GM18873 (cell line): ENCODE data around the gene CYP2W1.
A peak's percentile ranks its signal among the peaks of the same experiment; 100 is the strongest.
"Not testable (repeated sequence)": the region's sequence is repeated elsewhere in the genome, so short reads cannot be mapped to it uniquely, and the experiment has no call there.

Experiments used
- ATAC-seq: cut with Tn5 transposase; IDR thresholded peaks from one replicate; pipeline ENCODE4 v1.9.1; 2021; ENCODE audit warnings: mild to moderate bottlenecking, moderate library complexity, moderate number of reproducible peaks; ENCODE audit not compliant: unreplicated experiment, low FRiP score

Gene CYP2W1

DNA sequence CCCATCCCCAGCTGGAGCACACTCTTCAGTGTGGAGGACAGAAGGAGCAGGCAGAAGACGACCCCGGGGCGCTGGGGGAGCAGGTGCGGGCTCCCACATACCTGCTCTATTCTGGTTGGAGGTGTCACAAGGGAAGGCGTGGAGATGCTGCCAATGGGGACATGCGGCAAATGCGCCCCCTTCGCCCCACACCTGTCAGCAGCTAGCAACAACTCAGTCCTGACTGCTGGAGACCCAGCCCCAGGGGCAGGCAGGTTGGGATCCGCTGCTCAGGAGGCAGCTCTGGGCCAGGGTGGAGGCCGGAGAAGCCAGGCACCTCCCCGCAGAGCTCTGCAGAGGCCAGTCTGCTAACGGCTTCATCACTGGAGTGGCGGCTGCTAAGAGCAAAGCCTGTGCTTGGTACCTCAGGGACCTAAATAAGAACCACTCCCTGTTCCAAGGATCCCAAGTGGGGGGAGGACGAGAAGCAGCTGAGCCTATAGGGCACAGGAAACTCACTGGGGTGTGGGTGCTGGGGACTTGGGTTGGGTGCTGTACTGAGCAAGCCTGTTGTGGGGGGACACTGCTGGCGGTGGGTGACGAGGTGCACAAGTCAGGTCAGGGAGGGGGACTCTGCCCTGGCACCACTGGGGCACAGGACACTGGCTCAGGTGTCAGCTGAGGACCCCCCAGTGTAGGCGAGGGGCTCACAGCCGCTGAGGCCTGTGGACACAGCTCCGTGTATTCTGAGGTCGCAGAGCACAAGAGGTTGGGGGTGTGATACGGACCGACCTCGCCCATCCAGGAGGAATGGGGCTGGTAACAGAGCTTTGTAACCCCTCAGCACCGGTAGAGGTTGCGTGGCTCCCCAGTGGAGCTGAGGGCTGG lies 42.1 kb downstream of the CYP2W1 start:
- ATAC-seq = no peak

DNA sequence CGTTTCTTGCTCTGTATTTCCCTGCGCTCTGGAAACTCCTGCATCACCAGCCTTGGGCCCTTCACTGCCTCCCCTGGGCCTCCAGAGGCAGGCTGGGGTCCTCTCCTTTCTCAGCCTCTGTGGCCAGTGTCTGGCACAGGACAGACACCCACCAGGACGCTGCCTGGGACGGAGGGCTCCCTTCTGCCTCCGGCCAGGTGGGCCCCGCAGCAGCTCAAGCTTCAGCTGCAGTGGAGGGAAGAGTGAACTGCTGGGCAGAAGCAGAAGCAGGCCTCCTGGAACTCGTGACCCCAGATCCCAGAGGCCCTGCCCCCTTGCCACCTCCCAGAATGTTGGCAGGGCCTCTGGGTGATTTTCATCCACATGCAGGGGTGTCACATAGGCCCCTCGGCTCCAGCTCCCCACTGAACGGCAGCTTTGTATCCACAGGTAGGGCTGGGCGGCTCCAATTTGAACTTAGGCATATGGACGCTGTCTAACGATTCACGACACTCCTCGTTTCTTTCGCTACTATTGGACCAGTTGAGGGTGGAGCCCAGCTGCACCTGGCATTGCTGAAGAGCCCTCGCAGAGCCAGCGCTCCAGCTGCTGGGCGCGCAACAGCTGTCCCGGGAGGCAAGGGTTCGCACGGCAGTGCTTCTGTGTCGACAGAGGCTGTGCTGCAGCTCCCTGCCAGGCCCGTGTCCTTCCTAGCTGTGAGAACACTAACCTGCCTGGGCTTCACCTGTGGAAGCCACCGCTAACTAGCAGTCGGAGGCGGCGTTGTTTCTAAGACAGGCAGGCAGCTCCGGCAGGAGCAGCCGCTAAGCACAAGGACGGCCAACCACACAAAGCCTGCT lies 43.0 kb downstream of the CYP2W1 start:
- no peak for ATAC-seq

DNA sequence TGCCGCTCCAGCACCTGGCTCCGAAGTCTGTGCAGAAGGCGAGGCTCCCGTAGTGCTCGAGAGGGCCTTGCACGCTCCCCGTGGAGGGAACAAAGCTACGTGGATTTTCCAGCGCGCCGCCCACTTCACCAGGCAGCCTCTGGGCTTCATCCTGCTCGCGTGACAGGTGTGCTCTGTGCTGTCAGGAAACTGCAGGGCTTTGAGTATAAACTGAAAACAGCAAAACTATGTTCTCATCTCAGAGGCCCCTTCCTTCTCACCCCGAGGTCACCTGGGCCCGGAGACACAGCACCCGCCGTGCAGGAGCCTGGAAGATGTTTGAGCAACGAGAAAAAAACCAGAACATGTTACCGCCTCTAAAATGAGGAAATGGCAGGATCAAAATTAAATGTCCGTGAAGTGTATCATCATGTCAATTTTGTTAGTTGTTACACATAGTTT lies 43.8 kb downstream of the CYP2W1 start:
- ATAC-seq = no peak

DNA sequence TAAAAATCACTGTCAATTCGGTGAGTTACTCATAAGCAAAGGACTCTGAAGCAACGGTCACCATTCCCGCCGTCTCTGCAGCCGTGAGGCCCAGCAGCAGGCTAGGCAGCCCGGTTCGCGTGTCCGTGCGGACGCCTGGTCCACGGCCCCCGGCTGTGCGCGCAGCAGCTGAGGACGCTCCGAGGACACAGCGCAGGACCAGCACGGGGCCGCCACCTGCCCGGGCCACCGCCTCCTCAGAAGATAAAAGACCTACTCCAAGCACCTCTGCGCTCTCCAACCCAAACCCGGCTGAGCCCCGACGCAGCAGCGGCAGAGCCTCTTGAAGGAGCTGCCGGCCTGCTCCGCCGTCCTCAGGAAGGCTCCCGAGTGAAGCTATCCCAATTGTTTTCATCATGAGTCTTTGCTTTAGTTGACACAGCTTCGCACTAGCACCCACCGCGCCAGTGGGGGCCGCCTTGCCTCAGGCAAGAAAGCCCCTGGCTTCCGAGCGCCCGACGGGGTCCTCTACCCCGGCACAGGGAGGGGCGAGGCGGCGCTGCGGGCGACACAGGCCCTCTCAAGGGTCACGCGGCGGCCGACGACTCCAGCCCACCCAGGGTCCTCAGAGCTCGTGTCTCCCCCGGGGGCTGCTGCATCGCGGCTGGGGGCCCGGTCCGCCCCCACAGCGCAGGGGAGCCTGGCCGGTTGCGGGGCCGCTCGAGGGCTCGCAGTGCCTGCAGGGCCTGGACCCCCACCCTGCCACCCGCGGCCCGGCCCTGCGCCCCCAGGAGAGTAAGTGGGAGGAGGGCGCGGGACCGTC lies 44.5 kb downstream of the CYP2W1 start:
- ATAC-seq = peak; percentile 4

DNA sequence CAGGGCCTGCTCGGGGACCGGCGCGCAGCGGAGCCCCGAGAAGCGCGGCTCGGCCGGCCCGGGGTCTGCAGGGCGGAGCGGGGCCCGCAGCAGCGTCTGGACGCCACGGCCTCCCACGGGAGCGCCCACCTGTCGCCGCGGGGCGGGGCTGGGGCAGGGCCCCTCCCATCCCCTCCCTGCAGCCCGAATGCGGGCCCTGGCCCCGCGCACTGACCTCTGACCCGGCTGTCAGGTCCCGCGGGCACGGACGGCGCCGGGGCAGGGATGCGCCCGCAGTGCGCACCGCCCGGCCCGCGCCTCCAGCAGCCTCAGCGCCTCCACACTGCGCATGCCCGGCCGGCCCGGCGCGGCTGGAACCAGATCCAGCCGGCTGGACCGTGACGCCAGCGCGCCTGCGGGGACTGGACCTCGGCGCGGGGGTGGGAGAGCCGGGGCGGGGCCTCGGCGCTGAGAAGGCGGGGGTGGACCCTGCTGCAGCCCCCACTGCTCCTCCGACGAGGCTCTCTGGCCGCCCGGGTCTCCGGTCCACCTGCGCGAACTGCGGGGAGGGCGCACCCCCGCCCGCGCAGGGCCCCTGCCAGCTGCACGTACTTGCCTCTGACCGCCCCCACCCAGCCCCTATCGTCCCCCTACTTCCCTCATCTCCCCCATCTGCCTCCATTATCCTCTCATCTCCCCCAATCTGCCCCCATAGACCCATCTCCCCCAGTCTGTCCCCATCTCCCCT lies 45.2 kb downstream of the CYP2W1 start:
- peak; percentile 29 for ATAC-seq

DNA sequence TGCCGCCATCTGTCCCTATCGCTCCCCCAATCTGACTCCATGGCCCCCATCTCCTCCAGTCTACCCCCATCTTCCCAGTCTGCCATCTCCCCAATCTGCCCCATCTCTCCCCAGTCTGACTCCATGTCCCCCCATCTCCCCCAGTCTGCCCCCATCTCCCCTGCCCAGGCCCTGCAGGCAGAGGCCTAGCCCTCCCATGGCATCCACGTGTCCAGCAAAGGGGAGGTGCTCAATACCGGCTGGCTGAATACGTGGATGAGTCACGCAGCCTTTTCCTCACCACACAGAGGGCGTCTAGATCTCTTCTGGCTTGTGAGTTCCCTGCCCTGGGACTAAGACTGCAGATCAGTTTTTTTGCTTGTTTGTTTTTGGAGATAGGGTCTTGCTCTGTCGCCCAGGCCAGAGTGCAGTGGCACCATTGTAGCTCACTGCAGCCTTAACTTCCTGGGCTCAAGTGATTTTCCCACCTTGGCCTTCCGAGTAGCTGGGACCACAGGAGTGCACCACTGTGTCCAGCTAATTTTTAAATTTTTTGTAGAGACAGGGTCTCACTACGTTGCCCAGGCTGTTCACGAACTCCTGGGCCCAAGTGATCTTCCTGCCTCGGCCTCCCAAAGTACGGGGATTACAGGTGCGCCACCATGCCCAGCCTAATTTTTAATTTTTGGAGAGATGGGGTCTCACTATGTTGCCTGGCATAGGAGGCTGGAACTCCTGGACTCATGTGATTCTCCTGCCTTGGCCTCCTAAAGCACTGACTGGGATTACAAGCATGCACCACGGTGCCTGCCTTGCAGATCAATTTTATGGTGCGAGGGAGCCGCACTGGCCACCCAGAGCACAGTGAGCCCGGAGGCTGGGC lies 46.0 kb downstream of the CYP2W1 start:
- no peak for ATAC-seq

DNA sequence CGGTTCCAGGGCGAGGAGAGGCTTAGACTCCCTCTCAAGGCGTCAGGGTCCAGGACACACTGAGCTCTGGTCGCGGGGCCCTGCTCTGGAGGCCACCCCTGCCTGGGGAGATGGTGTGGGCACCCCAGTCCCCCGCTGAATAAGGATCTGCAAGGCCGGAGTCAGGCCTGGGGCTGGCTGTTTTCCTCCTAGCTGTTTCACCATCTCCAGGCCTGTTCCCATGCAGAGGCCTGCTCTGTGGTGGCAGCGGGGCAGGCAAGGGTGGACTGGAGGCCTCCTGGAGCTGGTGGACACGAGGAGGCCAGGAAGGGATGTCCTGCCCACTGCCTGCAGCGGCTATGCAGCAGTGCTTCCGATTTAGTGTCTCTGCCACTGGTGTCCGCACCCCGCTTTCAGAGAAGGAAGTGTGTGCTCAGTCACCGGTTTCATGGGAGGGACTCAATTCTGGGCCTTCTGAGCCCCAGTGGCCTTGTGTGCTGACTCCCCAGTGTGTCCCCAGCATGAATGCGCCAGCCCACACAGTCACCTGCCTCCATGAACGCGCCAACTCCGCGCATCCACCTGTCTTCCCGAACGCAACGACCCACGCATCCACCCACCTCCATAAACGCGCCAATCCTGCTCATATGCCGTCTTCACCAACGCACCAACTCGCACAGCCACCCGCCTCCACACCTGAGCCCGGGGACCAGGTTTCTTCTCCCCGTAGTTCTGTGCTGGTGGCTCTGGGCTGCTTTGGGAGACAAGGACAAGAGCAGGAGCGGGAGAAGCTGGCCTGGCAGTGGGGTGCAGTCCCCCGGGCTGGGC lies 46.9 kb downstream of the CYP2W1 start:
- no peak for ATAC-seq

DNA sequence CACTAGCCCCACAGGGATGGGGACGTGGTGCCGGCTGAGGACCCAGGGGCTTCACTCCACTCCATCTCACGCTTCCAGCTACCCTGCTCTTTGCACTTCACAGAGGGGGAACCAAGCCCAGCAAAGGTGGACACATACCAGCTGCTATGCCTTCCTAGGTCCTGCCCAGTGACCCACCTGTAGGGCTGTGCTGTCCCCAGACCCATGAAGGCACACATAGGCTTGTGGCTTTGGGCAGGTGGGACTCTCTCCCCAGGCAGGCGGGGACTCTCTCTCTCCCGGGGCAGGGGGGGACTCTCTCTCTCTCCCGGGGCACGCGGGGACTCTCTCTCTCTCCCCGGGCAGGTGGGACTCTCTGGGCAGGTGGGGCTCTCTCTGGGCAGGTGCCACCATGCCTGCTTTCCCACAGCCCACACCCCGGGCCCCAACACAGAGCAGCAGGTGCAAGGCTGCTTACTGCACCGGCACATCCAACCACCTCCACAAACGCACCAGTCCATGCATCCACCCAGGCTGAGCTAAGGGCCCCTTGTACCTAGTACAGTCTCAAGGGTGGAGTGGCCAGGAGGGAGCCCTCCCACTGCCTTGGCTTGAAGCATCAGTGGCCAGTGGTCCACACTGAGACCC lies 47.6 kb downstream of the CYP2W1 start:
- no peak for ATAC-seq

DNA sequence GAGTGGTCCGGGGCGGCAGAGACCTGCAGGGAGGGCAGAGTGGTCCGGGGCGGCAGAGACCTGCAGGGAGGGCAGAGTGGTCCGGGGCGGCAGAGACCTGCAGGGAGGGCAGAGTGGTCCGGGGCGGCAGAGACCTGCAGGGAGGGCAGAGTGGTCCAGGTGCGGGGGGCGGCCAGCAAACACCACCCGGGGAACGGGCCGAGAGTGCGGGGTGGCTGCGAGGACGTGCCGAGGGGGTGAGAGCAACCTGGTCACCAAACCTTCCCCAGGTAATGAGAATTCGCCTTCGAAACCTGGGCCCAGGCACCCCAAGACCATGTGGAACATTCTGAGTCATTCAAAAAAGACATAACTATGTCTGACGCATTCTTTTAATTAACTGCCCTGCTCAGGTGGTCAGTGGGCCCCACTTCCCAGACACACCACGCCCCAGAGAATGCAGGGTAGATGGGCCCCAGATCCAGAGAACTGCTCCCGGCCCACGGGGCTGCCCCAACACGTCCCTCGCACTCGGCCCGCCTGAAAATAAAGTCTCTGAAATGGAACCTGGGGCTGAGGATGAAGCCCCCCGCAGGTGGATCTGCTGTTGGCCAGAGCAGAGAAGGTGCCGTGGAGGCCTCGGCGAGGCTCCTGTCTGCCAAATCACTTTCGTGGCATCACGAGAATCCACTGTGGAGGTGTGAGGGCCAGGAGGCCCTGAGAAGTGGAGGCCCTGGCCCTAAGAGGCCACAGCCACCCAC lies 48.9 kb downstream of the CYP2W1 start:
- no peak for ATAC-seq

DNA sequence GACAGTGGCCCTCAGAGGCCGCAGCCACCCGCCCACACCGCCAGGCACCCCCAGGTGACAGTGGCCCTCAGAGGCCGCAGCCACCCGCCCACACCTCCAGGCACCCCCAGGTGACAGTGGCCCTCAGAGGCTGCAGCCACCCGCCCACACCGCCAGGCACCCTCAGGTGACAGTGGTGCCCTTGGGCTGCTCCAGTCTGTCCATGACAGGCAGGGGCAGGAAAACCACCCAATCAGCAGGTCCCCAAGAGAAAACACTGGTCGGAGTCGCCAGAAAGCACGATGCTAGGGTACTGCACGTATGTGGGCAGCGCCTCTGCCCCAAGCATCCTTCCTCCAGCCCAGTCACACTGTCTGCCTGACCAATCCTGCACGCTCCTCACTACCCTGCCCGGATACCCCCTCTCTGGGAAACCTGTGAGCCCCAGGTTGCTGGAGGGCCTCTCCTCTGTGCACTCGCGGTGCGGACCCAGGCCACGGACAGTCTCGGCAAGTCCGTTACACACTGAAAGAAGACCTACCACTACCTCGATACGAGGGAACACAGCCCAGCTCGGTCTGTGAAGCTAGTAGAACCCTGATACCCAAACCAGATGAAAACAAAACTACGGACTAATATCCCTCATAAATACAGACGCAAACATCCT lies 49.7 kb downstream of the CYP2W1 start:
- no peak for ATAC-seq

DNA sequence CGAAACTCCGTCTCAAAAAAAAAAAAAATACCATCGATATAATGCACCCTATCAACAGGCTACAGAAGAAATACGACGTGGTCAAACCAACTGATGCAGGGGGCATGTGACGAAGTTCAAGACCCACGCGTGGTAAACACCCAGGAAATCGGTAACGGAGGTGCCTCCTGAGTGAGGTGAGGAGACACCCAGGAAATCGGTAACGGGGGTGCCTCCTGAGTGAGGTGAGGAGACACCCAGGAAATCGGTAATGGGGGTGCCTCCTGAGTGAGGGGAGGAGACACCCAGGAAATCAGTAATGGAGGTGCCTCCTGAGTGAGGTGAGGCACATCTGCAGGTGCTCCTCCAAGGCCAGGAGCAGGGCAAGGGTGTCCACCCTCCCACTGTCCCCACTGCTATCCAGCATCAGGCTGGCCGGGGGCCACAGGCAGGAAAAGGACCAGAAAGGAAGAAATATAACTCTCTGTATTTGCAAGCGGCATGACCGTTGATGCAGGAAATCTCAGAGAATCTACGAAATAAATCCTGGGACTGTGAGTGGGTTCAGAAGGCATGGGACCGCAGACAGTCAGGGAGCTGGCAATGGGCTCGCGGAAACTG lies 50.7 kb downstream of the CYP2W1 start:
- ATAC-seq = no peak

DNA sequence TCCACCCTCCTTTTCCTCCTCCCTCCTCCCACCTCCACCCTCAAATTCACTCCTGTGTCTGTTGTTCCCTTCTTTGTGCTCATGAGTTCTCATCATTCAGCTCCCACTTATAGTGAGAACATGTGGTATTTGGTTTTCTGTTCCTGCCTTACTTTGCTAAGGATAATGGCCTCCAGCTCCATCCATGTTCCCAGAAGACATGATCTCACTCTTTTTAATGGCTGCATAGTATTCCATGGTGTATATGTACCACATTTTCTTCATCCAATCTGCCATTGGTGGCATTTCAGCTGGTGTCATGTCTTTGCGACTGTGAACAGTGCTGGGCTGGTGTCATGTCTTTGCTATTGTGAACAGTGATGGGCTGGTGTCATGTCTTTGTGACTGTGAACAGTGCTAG lies 51.8 kb downstream of the CYP2W1 start:
- not testable (repeated sequence) for ATAC-seq

DNA sequence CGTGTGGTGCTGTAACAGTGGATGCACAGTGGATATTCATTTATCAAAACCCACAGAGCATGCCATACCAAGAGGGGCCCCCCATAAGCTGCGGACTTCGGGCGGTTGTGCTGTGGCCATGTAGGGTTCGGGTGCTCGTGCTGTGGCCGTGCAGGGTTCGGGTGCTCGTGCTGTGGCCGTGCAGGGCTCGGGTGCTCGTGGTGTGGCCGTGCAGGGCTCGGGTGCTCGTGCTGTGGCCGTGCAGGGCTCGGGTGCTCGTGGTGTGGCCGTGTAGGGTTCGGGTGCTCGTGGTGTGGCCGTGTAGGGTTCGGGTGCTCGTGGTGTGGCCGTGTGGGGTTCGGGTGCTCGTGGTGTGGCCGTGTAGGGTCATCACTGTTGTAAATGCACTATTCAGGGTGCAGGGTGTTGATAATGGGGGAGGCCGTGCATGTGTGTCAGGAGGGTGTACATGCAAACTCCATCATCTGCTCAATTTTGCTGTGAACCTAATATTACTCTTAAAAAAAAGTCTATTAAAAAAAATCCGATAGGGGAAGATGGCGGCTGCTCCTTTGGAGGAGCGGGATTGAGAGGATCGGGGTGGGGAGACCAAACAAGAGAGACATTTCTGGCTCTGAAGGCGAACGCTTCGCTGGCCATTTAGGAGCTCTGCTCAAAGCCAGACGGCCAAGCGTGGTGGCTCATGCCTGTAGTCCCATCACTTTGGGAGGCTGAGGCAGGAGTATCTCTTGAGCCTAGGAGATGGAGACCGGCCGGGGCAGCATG lies 53.4 kb downstream of the CYP2W1 start:
- ATAC-seq = not testable (repeated sequence)
